GM12878 (cell line): ENCODE data around the gene SLC66A3. TPM values are rescaled to one million over a fixed set of nuclear protein-coding genes. Genes with fewer than 3 reads are reported as not detected.

Experiments
- ATAC-seq: fragments of 200-7000 bp; cut with Tn5 transposase; 3 replicates; pipeline ENCODE4 v1.9.1; 2020; ENCODE audit warnings: mild to moderate bottlenecking, moderate library complexity
- BruUV-seq: library from RNA; stranded (reverse); fragments of 400-500 nt; replicated peaks from 2 replicates; lab custom pipeline; 2021; lab: Mats Ljungman, UMichigan
- CTCF ChIA-PET: fragments of 300-600 bp; sonication (Branson Sonifier 250); formaldehyde crosslinking; extraction: SDS; loops from one replicate; lab custom pipeline; 2021; ENCODE audit warnings: inconsistent platforms; lab: Yijun Ruan, JAX
- POLR2A ChIA-PET: fragments of 350-600 bp; formaldehyde crosslinking; extraction: SDS; loops from one replicate; lab custom pipeline; 2021; ENCODE audit warnings: inconsistent platforms; lab: Charles Lee
- RAD21 ChIA-PET: fragments of 300-600 bp; sonication (Branson Sonifier 250); formaldehyde crosslinking; loops from one replicate; lab custom pipeline; 2023; ENCODE audit warnings: antibody characterized with exemption; ENCODE audit not compliant: unreplicated experiment; lab: Charles Lee
- SMC1A ChIA-PET: fragments of 300-600 bp; sonication (Branson Sonifier 250); formaldehyde crosslinking; loops from one replicate; lab custom pipeline; 2023; ENCODE audit not compliant: unreplicated experiment, uncharacterized antibody; lab: Charles Lee
- DNase-seq: peaks from one replicate; pipeline ENCODE4 v3.0.0-alpha.2; 2011; ENCODE audit warnings: low read depth, low spot score
- FAIRE-seq: peaks from 3 replicates; lab custom pipeline; 2011; peaks lifted over from hg19 to GRCh38; lab: Jason Lieb, UNC
- H2AFZ ChIP-seq: 2 replicates; pipeline ENCODE4 v1.6.0; 2011; ENCODE audit warnings: low read depth, low read length, control low read depth; ENCODE audit not compliant: control insufficient read depth
- H3K27ac ChIP-seq: 2 replicates; pipeline ENCODE4 v1.5.1; 2011; ENCODE audit warnings: control low read depth; ENCODE audit not compliant: control insufficient read depth, insufficient read depth
- H3K27me3 ChIP-seq, 2 experiments: replicated peaks in 1 of 2; 2 replicates each; pipeline versions ENCODE4 v1.6.0 to v1.6.1; 2011; ENCODE audit warnings: low read length in 1 of 2; ENCODE audit not compliant: control insufficient read depth in 2 of 2, insufficient read depth in 2 of 2
- H3K36me3 ChIP-seq, 2 experiments: 2 replicates each; pipeline ENCODE4 v1.5.1; 2011; ENCODE audit warnings: low read length in 1 of 2; ENCODE audit not compliant: control insufficient read depth in 2 of 2, insufficient read depth in 2 of 2
- H3K4me1 ChIP-seq: 2 replicates; pipeline ENCODE4 v1.6.1; 2011; ENCODE audit warnings: mild to moderate bottlenecking, low read length, moderate library complexity, mixed read lengths; ENCODE audit not compliant: control insufficient read depth, insufficient read depth
- H3K4me2 ChIP-seq: 2 replicates; pipeline ENCODE4 v1.6.0; 2011; ENCODE audit warnings: control low read depth; ENCODE audit not compliant: control insufficient read depth, insufficient read depth
- H3K4me3 ChIP-seq: fragments of 200-600 bp; sonication (generic); 2 replicates; pipeline ENCODE4 v1.5.1; 2016
- H3K79me2 ChIP-seq: 2 replicates; pipeline ENCODE4 v1.6.0; 2011; ENCODE audit warnings: low read length; ENCODE audit not compliant: control insufficient read depth, insufficient read depth
- H3K9ac ChIP-seq: 2 replicates; pipeline ENCODE4 v1.8.0; 2011; ENCODE audit warnings: low read length, control low read depth, mixed read lengths; ENCODE audit not compliant: control insufficient read depth, insufficient read depth
- H3K9me3 ChIP-seq: replicated peaks from 3 replicates; pipeline ENCODE4 v1.5.1; 2011; ENCODE audit warnings: mild to moderate bottlenecking, low read length; ENCODE audit not compliant: control insufficient read depth, insufficient read depth
- H4K20me1 ChIP-seq: 2 replicates; pipeline ENCODE4 v1.6.0; 2011; ENCODE audit not compliant: control insufficient read depth, insufficient read depth
- CREM ChIP-seq: IDR thresholded peaks from 2 replicates; pipeline ENCODE4 v1.6.1; 2014; ENCODE audit warnings: antibody characterized with exemption, low read depth
- EZH2 ChIP-seq: IDR thresholded peaks from 2 replicates; pipeline ENCODE4 v1.6.1; 2012; ENCODE audit warnings: low read depth, mild to moderate bottlenecking, control low read depth, inconsistent platforms, low read length, borderline replicate concordance; ENCODE audit not compliant: control insufficient read depth
- KAT2A ChIP-seq: conservative IDR thresholded peaks from 2 replicates; pipeline ENCODE4 v1.6.1; 2011; ENCODE audit warnings: low read depth, low read length; ENCODE audit not compliant: control insufficient read depth
- KLF5 ChIP-seq: fragments of 450-650 bp; IDR thresholded peaks from 2 replicates; pipeline ENCODE4 v1.6.1; 2014; ENCODE audit warnings: mild to moderate bottlenecking; ENCODE audit not compliant: partially characterized antibody
- MEF2A ChIP-seq: IDR thresholded peaks from 2 replicates; pipeline ENCODE4 v1.6.1; 2011; ENCODE audit warnings: low read depth, mild to moderate bottlenecking, low read length, moderate library complexity; ENCODE audit not compliant: insufficient read depth
- MXI1 ChIP-seq: fragments of 150-350 bp; IDR thresholded peaks from 2 replicates; pipeline ENCODE4 v1.6.1; 2011; ENCODE audit warnings: low read depth, mild to moderate bottlenecking, inconsistent platforms, low read length, improper control_type of control experiment
- NFXL1 ChIP-seq: fragments of 450-650 bp; IDR thresholded peaks from 2 replicates; pipeline ENCODE4 v1.6.1; 2017; ENCODE audit warnings: antibody characterized with exemption, mild to moderate bottlenecking, borderline replicate concordance
- STAT3 ChIP-seq: IDR thresholded peaks from 2 replicates; pipeline ENCODE4 v1.6.1; 2011; ENCODE audit warnings: low read depth, low read length, improper control_type of control experiment
- TAF1 ChIP-seq: IDR thresholded peaks from 2 replicates; pipeline ENCODE4 v1.6.1; 2011; ENCODE audit warnings: mild to moderate bottlenecking, low read depth, low read length, borderline replicate concordance
- WRNIP1 ChIP-seq: IDR thresholded peaks from 2 replicates; pipeline ENCODE4 v1.6.1; 2011; ENCODE audit warnings: low read depth, low read length, improper control_type of control experiment, borderline replicate concordance
- YBX1 ChIP-seq: fragments of 450-650 bp; IDR thresholded peaks from 2 replicates; pipeline ENCODE4 v1.6.1; 2016; ENCODE audit warnings: antibody characterized with exemption
- ZNF217 ChIP-seq: fragments of 450-650 bp; IDR thresholded peaks from 2 replicates; pipeline ENCODE4 v1.6.1; 2017; ENCODE audit warnings: antibody characterized with exemption, mild to moderate bottlenecking
- ZNF384 ChIP-seq: IDR thresholded peaks from 2 replicates; pipeline ENCODE4 v1.6.1; 2012; ENCODE audit warnings: low read depth, mild to moderate bottlenecking, low read length, improper control_type of control experiment, borderline replicate concordance
- WGBS: methylation state at CpG from one replicate; pipeline ENCODE4 v1.1.6; 2016; ENCODE audit warnings: low lambda C conversion rate; ENCODE audit not compliant: insufficient replicate concordance, insufficient coverage; ENCODE audit errors: missing lambda C conversion rate; 5-methylcytosine and 5-hydroxymethylcytosine counted together
- in situ Hi-C: fragments of 300-500 bp; cut with MboI; formaldehyde crosslinking; loops from 9 replicates; pipeline ENCODE4 v1.14.3; 2018; ENCODE audit warnings: mixed read lengths
- intact Hi-C: fragments of 100-400 bp; cut with micrococcal nuclease; formaldehyde crosslinking; loops from one replicate; pipeline ENCODE4 v1.14.2; 2022; ENCODE audit not compliant: unreplicated experiment
- polyA plus RNA-seq, 11 experiments: library from polyadenylated mRNA; depleted of rRNA in 4 of 11; unstranded in 6 of 11; stranded (reverse) in 5 of 11; fragments of >200 nt; fragmentation: Nextera tagmentation in 4 of 11; fragmentation: Illumina TruSeq in 1 of 11; extraction: Ambion mirVana in 4 of 11; extraction: Trizol in 1 of 11; gene quantifications; 1 replicate in 1 of 11; 2 replicates in 10 of 11; pipeline versions ENCODE4 v1.2.1 to v1.2.3, GENCODE V29; 2011 to 2016; ENCODE audit warnings: inconsistent platforms in 2 of 11, missing spikeins in 2 of 11, low read depth in 1 of 11
- total RNA-seq, 4 experiments: library from RNA; depleted of rRNA in 3 of 4; stranded (reverse); fragments of >200 nt in 3 of 4; fragmentation: Illumina TruSeq in 1 of 4; extraction: Trizol in 1 of 4; gene quantifications; 2 replicates each; pipeline versions ENCODE4 v1.2.1 to v1.2.3, GENCODE V29; 2013 to 2021
- TF ChIP-seq, protein P1 (sequence below): fragments of 450-650 bp; IDR thresholded peaks from 2 replicates; pipeline ENCODE4 v1.6.1; 2014; ENCODE audit warnings: mild to moderate bottlenecking
- TF ChIP-seq, protein P2 (sequence below), 3 experiments: IDR thresholded peaks in 2 of 3; conservative IDR thresholded peaks in 1 of 3; 2 replicates each; pipeline ENCODE4 v1.5.1; 2011; ENCODE audit warnings: low read depth in 3 of 3, low read length in 3 of 3, mild to moderate bottlenecking in 3 of 3, control low read depth in 2 of 3, moderate library complexity in 2 of 3, inconsistent platforms in 1 of 3, mixed read lengths in 1 of 3; ENCODE audit not compliant: control insufficient read depth in 2 of 3, insufficient read depth in 1 of 3; ENCODE audit errors: extremely low read depth in 1 of 3

SLC66A3 gene
- total and polyA plus RNA-seq, 10 of the 15 experiments (the other 5 are each of a cell fraction or from before 2014, with no cell fraction given), result 1.4 to 14.2 (median 6.4) TPM

DNA sequence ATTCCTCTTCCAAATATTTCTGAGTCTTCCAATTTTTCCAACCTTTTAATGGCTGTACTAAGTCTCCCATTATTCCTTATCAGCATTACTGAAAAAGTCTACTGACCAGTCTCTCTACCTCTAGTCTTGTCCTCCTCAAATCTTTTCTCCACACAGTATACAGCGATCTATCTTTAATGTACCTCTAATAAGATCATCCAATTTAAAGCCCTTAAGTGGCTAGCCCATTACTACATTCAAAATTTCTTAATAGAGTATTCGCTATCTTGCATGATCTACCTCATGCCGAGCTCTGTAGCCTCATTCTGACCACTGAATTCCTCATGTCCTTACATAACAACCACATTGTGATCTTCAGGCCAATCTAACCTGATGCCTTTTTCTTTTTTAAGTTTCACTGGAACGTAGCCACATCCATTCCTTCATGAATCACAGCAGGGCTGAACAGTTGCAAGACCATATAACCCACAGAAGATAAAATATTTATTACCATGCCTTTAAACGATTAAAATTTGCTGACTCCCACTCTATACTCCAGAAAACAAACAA lies 57.9 kb downstream of the SLC66A3 start:
- WGBS, result 97% methylated on average over 5 of the region's 5 CpGs
- ChIA-PET RAD21 (no interaction called here), POLR2A (no interaction called here), SMC1A (no interaction called here), CTCF (no interaction called here)
- TF ChIP-seq KAT2A (no peak), KLF5 (no peak), ZNF217 (no peak)
- Histone ChIP-seq H4K20me1 (no peaks in the 10 kb centered on the region), H3K4me3 (no peak overlapping the region), H3K36me3 (peaks cover 0 to 11% of the 10 kb centered on the region in 2 experiments; a peak in 2 of 4 replicates), H3K79me2 (no peaks in the 10 kb centered on the region), H3K4me2 (no peak overlapping the region), H3K4me1 (no peaks in the 10 kb centered on the region), H3K27me3 (no peaks in the 10 kb centered on the region), H3K27ac (no peak overlapping the region), H3K9ac (no peak overlapping the region), H2AFZ (no peak overlapping the region), H3K9me3 (no peaks in the 10 kb centered on the region)
- intact Hi-C loops (no loop called here), in situ Hi-C loops (no loop called here)
- BruUV-seq, result no TSS peak
- FAIRE-seq (no peak), DNase-seq (no peak), ATAC-seq (no peak)

DNA sequence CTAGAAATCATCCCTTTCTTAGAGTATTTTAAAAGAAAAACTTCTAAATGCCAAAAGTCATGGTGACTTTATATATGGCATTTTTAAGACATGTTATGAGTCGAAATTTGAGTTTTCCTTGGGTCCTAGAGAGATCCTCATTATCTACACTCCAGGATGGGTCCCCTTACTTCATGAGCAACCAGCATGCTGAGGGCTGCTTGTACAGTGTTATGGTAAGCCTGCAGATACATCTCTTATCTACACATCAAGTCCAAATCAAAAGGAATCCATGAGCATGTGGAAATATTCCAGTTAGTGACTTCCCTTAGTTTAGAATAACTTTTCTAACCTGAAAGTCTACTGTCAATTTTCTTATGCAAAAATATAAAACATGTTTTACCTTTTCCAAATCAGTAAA lies 58.7 kb downstream of the SLC66A3 start:
- Histone ChIP-seq H3K36me3 (peaks cover 0 to 11% of the 10 kb centered on the region in 2 experiments; a peak in 2 of 4 replicates), H2AFZ (no peak overlapping the region), H4K20me1 (no peaks in the 10 kb centered on the region), H3K9me3 (no peaks in the 10 kb centered on the region), H3K4me1 (no peaks in the 10 kb centered on the region), H3K27ac (no peak overlapping the region), H3K4me3 (no peak overlapping the region), H3K27me3 (no peaks in the 10 kb centered on the region), H3K4me2 (no peak overlapping the region), H3K9ac (no peak overlapping the region), H3K79me2 (no peaks in the 10 kb centered on the region)
- no peak for FAIRE-seq
- ChIA-PET RAD21 (no interaction called here), POLR2A (no interaction called here), CTCF (no interaction called here), SMC1A (no interaction called here)
- DNase-seq, result no peak
- in situ Hi-C loops, result no loop called here
- WGBS, result 100% methylated on average over 1 of the region's 1 CpG
- intact Hi-C loops, result no loop called here
- BruUV-seq, result no TSS peak
- no peak for ATAC-seq
- no peak for TF ChIP-seq NFXL1
- no peak for TF ChIP-seq STAT3
- TF ChIP-seq MXI1, result no peak
- TF ChIP-seq CREM, result no peak
- no peak for TF ChIP-seq EZH2
- TF ChIP-seq, protein P1, sequence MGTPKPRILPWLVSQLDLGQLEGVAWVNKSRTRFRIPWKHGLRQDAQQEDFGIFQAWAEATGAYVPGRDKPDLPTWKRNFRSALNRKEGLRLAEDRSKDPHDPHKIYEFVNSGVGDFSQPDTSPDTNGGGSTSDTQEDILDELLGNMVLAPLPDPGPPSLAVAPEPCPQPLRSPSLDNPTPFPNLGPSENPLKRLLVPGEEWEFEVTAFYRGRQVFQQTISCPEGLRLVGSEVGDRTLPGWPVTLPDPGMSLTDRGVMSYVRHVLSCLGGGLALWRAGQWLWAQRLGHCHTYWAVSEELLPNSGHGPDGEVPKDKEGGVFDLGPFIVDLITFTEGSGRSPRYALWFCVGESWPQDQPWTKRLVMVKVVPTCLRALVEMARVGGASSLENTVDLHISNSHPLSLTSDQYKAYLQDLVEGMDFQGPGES, result no peak
- no peak for TF ChIP-seq ZNF384
- TF ChIP-seq MEF2A, result no peak
- no peak for TF ChIP-seq TAF1
- no peak for TF ChIP-seq WRNIP1
- TF ChIP-seq YBX1, result no peak
- TF ChIP-seq, protein P2, sequence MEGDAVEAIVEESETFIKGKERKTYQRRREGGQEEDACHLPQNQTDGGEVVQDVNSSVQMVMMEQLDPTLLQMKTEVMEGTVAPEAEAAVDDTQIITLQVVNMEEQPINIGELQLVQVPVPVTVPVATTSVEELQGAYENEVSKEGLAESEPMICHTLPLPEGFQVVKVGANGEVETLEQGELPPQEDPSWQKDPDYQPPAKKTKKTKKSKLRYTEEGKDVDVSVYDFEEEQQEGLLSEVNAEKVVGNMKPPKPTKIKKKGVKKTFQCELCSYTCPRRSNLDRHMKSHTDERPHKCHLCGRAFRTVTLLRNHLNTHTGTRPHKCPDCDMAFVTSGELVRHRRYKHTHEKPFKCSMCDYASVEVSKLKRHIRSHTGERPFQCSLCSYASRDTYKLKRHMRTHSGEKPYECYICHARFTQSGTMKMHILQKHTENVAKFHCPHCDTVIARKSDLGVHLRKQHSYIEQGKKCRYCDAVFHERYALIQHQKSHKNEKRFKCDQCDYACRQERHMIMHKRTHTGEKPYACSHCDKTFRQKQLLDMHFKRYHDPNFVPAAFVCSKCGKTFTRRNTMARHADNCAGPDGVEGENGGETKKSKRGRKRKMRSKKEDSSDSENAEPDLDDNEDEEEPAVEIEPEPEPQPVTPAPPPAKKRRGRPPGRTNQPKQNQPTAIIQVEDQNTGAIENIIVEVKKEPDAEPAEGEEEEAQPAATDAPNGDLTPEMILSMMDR (IDR thresholded peaks at IDR 0.05 in 2 of 3, conservative IDR thresholded peaks at IDR 0.05 in 1 of 3; ENCODE audit: control insufficient read depth in 2 of 3, extremely low read depth in 1 of 3, insufficient read depth in 1 of 3, low read depth in 3 of 3, low read length in 3 of 3), result no peak
